ENCODE results near the gene CDH8. TPM values are rescaled to one million over a fixed set of nuclear protein-coding genes. Genes with fewer than 3 reads are reported as not detected.
"Not testable (repeated sequence)": the region's sequence is repeated elsewhere in the genome, so short reads cannot be mapped to it uniquely, and the experiment has no call there.

CDH8 gene
- polyA plus RNA-seq, 1 of the 3 experiments (the other 2 are of a cell fraction) = 0.05 TPM

DNA sequence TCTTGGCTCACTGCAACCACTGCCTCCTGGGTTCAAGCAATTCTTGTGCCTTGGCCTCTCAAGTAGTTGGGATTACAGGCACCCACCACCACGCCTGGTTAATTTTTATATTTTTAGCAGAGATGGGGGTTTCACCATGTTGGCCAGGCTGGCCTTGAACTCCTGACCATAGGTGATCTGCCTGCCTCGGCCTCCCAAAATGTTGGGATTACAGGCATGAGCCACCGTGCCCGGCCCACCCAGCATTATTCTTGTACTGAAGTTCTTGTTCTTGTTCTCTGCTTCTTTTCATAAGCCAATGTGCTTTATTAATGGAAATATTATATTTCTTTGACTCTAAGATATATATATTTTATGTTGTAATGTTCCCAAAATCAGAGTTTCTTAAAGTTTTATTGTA, 336.6 kb downstream of the CDH8 start:
- H3K27ac ChIP-seq (ENCODE audit: low read depth in 2 of 2, low read length in 1 of 2); H3F3A ChIP-seq (replicated peaks; ENCODE audit: insufficient read depth); H4K20me1 ChIP-seq (ENCODE audit: insufficient read depth); POLR2A ChIA-PET; H3K4me1 ChIP-seq (ENCODE audit: control insufficient read depth in 1 of 2, insufficient read depth in 2 of 2, low read depth in 1 of 2, low read length in 1 of 2); H3K9me3 ChIP-seq; H3K79me2 ChIP-seq (ENCODE audit: insufficient read depth); H3K4me2 ChIP-seq; H3K4me3 ChIP-seq (ENCODE audit: low read depth in 2 of 2, low read length in 1 of 2); H3K36me3 ChIP-seq (replicated peaks in 1 of 2; ENCODE audit: control insufficient read depth in 1 of 2, insufficient read depth in 2 of 2, low read length in 1 of 2); CTCF ChIA-PET; H3K9ac ChIP-seq; H3K27me3 ChIP-seq (ENCODE audit: insufficient read depth); H2AFZ ChIP-seq (ENCODE audit: low read depth); DNase-seq; H3K9me2 ChIP-seq: not testable (repeated sequence)
- 44% methylated on average over 4 of the region's 4 CpGs for WGBS (ENCODE audit: low lambda C conversion rate)

DNA sequence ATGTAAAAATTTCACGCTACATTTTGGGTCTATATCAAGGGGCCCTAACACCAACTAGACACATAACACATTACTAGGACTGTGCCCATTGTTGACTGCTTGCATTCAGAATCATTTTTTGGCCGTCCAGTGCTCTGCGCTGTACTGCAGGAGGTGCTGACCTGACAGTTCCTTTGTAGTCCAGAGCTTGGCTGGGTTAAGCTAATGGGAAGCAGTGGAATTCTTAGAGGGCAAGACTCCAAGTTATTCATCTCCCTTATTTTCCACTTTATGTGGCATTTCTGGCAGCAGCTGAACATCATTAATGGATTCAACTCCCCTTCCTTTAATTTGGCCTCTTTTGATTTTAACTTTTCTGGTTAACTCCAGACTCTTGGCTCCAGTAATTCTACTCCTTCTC, 351.7 kb downstream of the CDH8 start:
- Histone ChIP-seq H2AFZ (ENCODE audit: low read depth) (no peak overlapping the region), H3K9me2 (no peaks in the 10 kb centered on the region), H3K9ac (no peak overlapping the region), H3K36me3 (replicated peaks in 1 of 2; ENCODE audit: control insufficient read depth in 1 of 2, insufficient read depth in 2 of 2, low read length in 1 of 2) (no peaks in the 10 kb centered on the region), H3K4me2 (no peak overlapping the region), H3K9me3 (no peaks in the 10 kb centered on the region), H3K4me1 (ENCODE audit: control insufficient read depth in 1 of 2, insufficient read depth in 2 of 2, low read depth in 1 of 2, low read length in 1 of 2) (no peaks in the 10 kb centered on the region), H3K79me2 (ENCODE audit: insufficient read depth) (no peaks in the 10 kb centered on the region; the same call in 1 of the 2 replicates), H4K20me1 (ENCODE audit: insufficient read depth) (no peaks in the 10 kb centered on the region), H3K4me3 (ENCODE audit: low read depth in 2 of 2, low read length in 1 of 2) (no peak overlapping the region), H3K27ac (ENCODE audit: low read depth in 2 of 2, low read length in 1 of 2) (no peak overlapping the region), H3F3A (replicated peaks; ENCODE audit: insufficient read depth) (no peaks in the 10 kb centered on the region), H3K27me3 (ENCODE audit: insufficient read depth) (no peaks in the 10 kb centered on the region)
- 47% methylated on average over 3 of the region's 3 CpGs for WGBS (ENCODE audit: low lambda C conversion rate)
- CTCF ChIA-PET = no interaction called here
- no peak for DNase-seq
- no peak for TF ChIP-seq GATA2 (CRISPR knock-in tag; IDR thresholded peaks at IDR 0.05)
- TF ChIP-seq, protein P1, sequence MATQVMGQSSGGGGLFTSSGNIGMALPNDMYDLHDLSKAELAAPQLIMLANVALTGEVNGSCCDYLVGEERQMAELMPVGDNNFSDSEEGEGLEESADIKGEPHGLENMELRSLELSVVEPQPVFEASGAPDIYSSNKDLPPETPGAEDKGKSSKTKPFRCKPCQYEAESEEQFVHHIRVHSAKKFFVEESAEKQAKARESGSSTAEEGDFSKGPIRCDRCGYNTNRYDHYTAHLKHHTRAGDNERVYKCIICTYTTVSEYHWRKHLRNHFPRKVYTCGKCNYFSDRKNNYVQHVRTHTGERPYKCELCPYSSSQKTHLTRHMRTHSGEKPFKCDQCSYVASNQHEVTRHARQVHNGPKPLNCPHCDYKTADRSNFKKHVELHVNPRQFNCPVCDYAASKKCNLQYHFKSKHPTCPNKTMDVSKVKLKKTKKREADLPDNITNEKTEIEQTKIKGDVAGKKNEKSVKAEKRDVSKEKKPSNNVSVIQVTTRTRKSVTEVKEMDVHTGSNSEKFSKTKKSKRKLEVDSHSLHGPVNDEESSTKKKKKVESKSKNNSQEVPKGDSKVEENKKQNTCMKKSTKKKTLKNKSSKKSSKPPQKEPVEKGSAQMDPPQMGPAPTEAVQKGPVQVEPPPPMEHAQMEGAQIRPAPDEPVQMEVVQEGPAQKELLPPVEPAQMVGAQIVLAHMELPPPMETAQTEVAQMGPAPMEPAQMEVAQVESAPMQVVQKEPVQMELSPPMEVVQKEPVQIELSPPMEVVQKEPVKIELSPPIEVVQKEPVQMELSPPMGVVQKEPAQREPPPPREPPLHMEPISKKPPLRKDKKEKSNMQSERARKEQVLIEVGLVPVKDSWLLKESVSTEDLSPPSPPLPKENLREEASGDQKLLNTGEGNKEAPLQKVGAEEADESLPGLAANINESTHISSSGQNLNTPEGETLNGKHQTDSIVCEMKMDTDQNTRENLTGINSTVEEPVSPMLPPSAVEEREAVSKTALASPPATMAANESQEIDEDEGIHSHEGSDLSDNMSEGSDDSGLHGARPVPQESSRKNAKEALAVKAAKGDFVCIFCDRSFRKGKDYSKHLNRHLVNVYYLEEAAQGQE (IDR thresholded peaks at IDR 0.05; ENCODE audit: low read depth, low read length) = no peak
- TF ChIP-seq, protein P2, sequence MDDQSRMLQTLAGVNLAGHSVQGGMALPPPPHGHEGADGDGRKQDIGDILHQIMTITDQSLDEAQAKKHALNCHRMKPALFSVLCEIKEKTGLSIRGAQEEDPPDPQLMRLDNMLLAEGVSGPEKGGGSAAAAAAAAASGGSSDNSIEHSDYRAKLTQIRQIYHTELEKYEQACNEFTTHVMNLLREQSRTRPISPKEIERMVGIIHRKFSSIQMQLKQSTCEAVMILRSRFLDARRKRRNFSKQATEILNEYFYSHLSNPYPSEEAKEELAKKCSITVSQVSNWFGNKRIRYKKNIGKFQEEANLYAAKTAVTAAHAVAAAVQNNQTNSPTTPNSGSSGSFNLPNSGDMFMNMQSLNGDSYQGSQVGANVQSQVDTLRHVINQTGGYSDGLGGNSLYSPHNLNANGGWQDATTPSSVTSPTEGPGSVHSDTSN (IDR thresholded peaks at IDR 0.05) = no peak
- TF ChIP-seq EP300 (IDR thresholded peaks at IDR 0.05; ENCODE audit: borderline replicate concordance in 1 of 2, low read depth in 1 of 2, low read length in 1 of 2) = no peak
- TF ChIP-seq RXRA (IDR thresholded peaks at IDR 0.05; ENCODE audit: borderline replicate concordance, low read depth) = no peak
- no peak for TF ChIP-seq MEF2A (IDR thresholded peaks at IDR 0.05; ENCODE audit: borderline replicate concordance, low read depth)
- TF ChIP-seq ELF1 (IDR thresholded peaks at IDR 0.05) = no peak
- TF ChIP-seq FOSL2 (IDR thresholded peaks at IDR 0.05; ENCODE audit: borderline replicate concordance, low read depth) = no peak
- POLR2A ChIA-PET = no interaction called here

Data from SK-N-SH (cell line).